Natural killer cell (primary cell): ENCODE results near the gene OR51Q1. TPM values are rescaled to one million over a fixed set of nuclear protein-coding genes. Genes with fewer than 3 reads are reported as not detected.

ENCODE experiments used
- ATAC-seq, 3 donors: fragments of 150-1000 bp in 2 of 3; fragments of 200-7000 bp in 1 of 3; cut with Tn5 transposase; 1 replicate in 1 of 3; 2 replicates in 2 of 3; pipeline ENCODE4 v1.10.0; 2021; ENCODE audit warnings: mild to moderate bottlenecking in 2 of 3, moderate library complexity in 2 of 3
- DNase-seq, 2 donors: peaks; one replicate each; pipeline versions ENCODE4 v3.0.0 to v3.0.0-alpha.2; 2013 to 2021; ENCODE audit warnings: mixed read lengths in 1 of 2
- H3K27ac ChIP-seq: one replicate; pipeline ENCODE4 v1.5.1; 2013; ENCODE audit warnings: mild to moderate bottlenecking, low read length
- H3K27me3 ChIP-seq: one replicate; pipeline ENCODE4 v1.6.1; 2013; ENCODE audit warnings: low read length; ENCODE audit not compliant: control insufficient read depth, insufficient read depth
- H3K36me3 ChIP-seq: one replicate; pipeline ENCODE4 v1.6.1; 2013; ENCODE audit warnings: low read length; ENCODE audit not compliant: control insufficient read depth, insufficient read depth
- H3K4me1 ChIP-seq: one replicate; pipeline ENCODE4 v1.6.1; 2013; ENCODE audit warnings: low read length; ENCODE audit not compliant: control insufficient read depth, insufficient read depth
- H3K4me3 ChIP-seq: one replicate; pipeline ENCODE4 v1.5.1; 2013; ENCODE audit warnings: low read length
- H3K9me3 ChIP-seq: one replicate; pipeline ENCODE4 v1.6.1; 2013; ENCODE audit warnings: low read length; ENCODE audit not compliant: control insufficient read depth, insufficient read depth
- H3K27ac Mint-ChIP-seq, 2 donors: one replicate each; pipeline ENCODE4 v1.8.0; 2022; ENCODE audit warnings: mild to moderate bottlenecking in 2 of 2, mixed read lengths in 2 of 2, moderate library complexity in 1 of 2
- H3K27me3 Mint-ChIP-seq, 2 donors: one replicate each; pipeline ENCODE4 v1.8.0; 2022; ENCODE audit warnings: low read depth in 2 of 2, mixed read lengths in 2 of 2
- H3K36me3 Mint-ChIP-seq: one replicate; pipeline ENCODE4 v1.8.0; 2022; ENCODE audit warnings: mixed read lengths
- H3K4me1 Mint-ChIP-seq, 2 donors: one replicate each; pipeline ENCODE4 v1.8.0; 2022; ENCODE audit warnings: mixed read lengths in 2 of 2
- H3K4me3 Mint-ChIP-seq: one replicate; pipeline ENCODE4 v1.8.0; 2022; ENCODE audit warnings: mild to moderate bottlenecking, moderate library complexity, mixed read lengths
- H3K9me3 Mint-ChIP-seq, 2 donors: one replicate each; pipeline ENCODE4 v1.8.0; 2022; ENCODE audit warnings: mixed read lengths in 2 of 2
- WGBS: methylation state at CpG from one replicate; pipeline ENCODE4 v1.1.7; 2013; ENCODE audit warnings: missing lambda C conversion rate; ENCODE audit not compliant: insufficient coverage; 5-methylcytosine and 5-hydroxymethylcytosine counted together
- intact Hi-C: fragments of 100-400 bp; cut with micrococcal nuclease; formaldehyde crosslinking; loops from one replicate; pipeline ENCODE4 v1.14.2; 2022
- total RNA-seq, 4 donors: library from RNA; stranded (reverse); fragments of 120-200 nt in 1 of 4; gene quantifications; one replicate each; pipeline versions ENCODE4 v1.2.3 to v1.2.4, GENCODE V29; 2013 to 2022
- TF ChIP-seq, protein P1 (sequence below): fragments of 200-600 bp; IDR thresholded peaks from one replicate; pipeline ENCODE4 v1.8.0; 2022; ENCODE audit warnings: antibody characterized with exemption

OR51Q1 gene
- total RNA-seq, 3 donors from 2014 or later (not counting 1 experiment from before 2014, with no cell fraction given), result not detected

GRCh38 chr11:5390210-5390609 is 31.7 kb upstream of the OR51Q1 start:
- DNase-seq, result no peak
- Histone ChIP-seq H3K4me1 (no peaks in the 10 kb centered on the region), H3K4me3 (no peak overlapping the region), H3K36me3 (no peaks in the 10 kb centered on the region), H3K27ac (no peak overlapping the region), H3K27me3 (no peaks in the 10 kb centered on the region), H3K9me3 (no peaks in the 10 kb centered on the region)
- ATAC-seq, result no peak
- intact Hi-C loops, result no loop called here
- Mint-ChIP-seq H3K4me1 (no peaks in the 10 kb centered on the region), H3K27ac (no peak overlapping the region), H3K27me3 (no peaks in the 10 kb centered on the region), H3K9me3 (no peaks in the 10 kb centered on the region), H3K4me3 (no peak overlapping the region), H3K36me3 (no peaks in the 10 kb centered on the region)
- TF ChIP-seq, protein P1, sequence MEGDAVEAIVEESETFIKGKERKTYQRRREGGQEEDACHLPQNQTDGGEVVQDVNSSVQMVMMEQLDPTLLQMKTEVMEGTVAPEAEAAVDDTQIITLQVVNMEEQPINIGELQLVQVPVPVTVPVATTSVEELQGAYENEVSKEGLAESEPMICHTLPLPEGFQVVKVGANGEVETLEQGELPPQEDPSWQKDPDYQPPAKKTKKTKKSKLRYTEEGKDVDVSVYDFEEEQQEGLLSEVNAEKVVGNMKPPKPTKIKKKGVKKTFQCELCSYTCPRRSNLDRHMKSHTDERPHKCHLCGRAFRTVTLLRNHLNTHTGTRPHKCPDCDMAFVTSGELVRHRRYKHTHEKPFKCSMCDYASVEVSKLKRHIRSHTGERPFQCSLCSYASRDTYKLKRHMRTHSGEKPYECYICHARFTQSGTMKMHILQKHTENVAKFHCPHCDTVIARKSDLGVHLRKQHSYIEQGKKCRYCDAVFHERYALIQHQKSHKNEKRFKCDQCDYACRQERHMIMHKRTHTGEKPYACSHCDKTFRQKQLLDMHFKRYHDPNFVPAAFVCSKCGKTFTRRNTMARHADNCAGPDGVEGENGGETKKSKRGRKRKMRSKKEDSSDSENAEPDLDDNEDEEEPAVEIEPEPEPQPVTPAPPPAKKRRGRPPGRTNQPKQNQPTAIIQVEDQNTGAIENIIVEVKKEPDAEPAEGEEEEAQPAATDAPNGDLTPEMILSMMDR, result no peak
- WGBS, result 81% methylated on average over 2 of the region's 2 CpGs

DNA sequence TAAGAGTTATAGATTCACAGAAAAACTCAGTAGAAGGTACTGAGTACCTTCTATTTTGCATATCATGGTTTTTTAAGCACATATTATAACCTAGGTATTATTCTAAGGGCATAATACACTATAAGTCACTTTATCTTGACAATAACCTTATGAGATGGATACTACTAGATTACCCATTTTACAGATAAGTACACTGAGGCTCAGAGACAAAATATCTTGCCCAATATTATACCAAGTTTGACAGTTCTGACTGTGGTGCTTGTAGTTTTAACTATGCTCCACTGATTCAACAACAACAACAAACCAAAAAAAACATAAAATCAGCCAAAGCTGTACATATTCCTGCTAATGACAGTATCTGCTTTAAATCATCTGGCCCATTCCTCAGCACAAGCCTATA is 27.8 kb upstream of the OR51Q1 start:
- H3K36me3 ChIP-seq, result no peaks in the 10 kb centered on the region
- H3K4me3 ChIP-seq, result no peak overlapping the region
- Mint-ChIP-seq H3K9me3 (no peaks in the 10 kb centered on the region), H3K27me3 (no peaks in the 10 kb centered on the region), H3K27ac (no peak overlapping the region), H3K4me1 (no peaks in the 10 kb centered on the region), H3K4me3 (no peak overlapping the region), H3K36me3 (no peaks in the 10 kb centered on the region)
- intact Hi-C loops, result no loop called here
- no peaks in the 10 kb centered on the region for H3K27me3 ChIP-seq
- no peaks in the 10 kb centered on the region for H3K4me1 ChIP-seq
- no peak overlapping the region for H3K27ac ChIP-seq
- TF ChIP-seq, protein P1, result no peak
- no peak for DNase-seq
- H3K9me3 ChIP-seq, result peaks cover 3% of the 10 kb centered on the region
- ATAC-seq, result no peak

DNA sequence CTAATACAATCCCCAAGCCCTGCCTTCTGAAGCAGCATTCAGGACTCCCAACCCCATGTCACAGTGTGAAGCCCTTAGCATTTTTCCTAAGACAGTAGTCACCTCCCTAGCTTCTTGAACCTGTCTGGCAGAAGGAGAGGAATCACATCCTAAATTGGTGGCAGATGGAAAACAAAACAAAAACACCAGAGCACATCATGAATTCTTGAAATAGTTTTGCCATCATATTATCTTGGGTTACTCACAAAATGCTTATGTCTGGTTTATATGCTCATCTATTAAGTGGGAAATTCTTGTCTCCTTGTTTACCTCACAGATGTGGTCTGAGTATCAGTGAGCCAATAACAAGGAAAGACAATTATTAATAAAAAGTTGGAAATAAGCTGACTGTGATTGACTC is 23.0 kb upstream of the OR51Q1 start:
- Mint-ChIP-seq H3K27me3 (peaks cover 0 to 3% of the 10 kb centered on the region in 2 donors), H3K9me3 (no peaks in the 10 kb centered on the region), H3K27ac (no peak overlapping the region), H3K4me1 (no peaks in the 10 kb centered on the region), H3K4me3 (no peak overlapping the region), H3K36me3 (no peaks in the 10 kb centered on the region)
- Histone ChIP-seq H3K4me1 (no peaks in the 10 kb centered on the region), H3K27ac (no peak overlapping the region), H3K27me3 (no peaks in the 10 kb centered on the region), H3K4me3 (no peak overlapping the region), H3K9me3 (peaks cover 3% of the 10 kb centered on the region), H3K36me3 (no peaks in the 10 kb centered on the region)
- intact Hi-C loops, result no loop called here
- ATAC-seq, result no peak
- TF ChIP-seq, protein P1, result no peak
- DNase-seq, result no peak

DNA sequence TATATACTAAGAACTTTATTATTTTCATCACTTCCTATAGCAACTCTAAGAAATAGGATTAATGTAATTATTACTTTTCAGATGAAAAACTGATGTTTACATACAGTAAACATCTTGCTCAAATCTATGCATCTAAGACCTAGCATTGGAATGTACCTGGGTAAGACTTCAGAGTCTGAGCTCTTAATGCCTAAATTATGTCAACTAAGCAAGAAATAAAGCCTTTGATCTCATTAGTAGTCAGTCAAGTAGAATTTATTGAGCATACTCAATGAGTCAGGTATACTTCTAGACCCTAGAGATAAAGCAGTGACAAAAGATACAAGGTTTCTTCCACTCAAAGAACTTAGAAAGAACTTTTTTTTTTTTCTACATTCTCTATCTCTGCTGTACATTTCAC is 16.7 kb upstream of the OR51Q1 start:
- H3K27me3 ChIP-seq, result no peaks in the 10 kb centered on the region

More for the DNA sequence above, 16.7 kb upstream of the OR51Q1 start:
- H3K27ac ChIP-seq, result no peak overlapping the region
- DNase-seq (no peak), ATAC-seq (no peak)
- TF ChIP-seq, protein P1, result no peak
- no peak overlapping the region for H3K4me3 ChIP-seq
- H3K36me3 ChIP-seq, result no peaks in the 10 kb centered on the region
- Mint-ChIP-seq H3K36me3 (no peaks in the 10 kb centered on the region), H3K4me3 (no peak overlapping the region), H3K9me3 (peaks cover 0 to 3% of the 10 kb centered on the region in 2 donors), H3K4me1 (no peaks in the 10 kb centered on the region), H3K27me3 (peaks cover 10 to 23% of the 10 kb centered on the region in 2 donors), H3K27ac (no peak overlapping the region)
- intact Hi-C loops, result no loop called here
- no peaks in the 10 kb centered on the region for H3K9me3 ChIP-seq
- no peaks in the 10 kb centered on the region for H3K4me1 ChIP-seq
